Liver (tissue), 9 donors: ENCODE results near the gene NAP1L4. TPM values are rescaled to one million over a fixed set of nuclear protein-coding genes. Genes with fewer than 3 reads are reported as not detected.

Experiments used
- DNase-seq: peaks from one replicate; pipeline ENCODE4 v3.0.0-alpha.2; 2017; ENCODE audit warnings: low spot score
- H3K27ac ChIP-seq, 2 donors: one replicate each; pipeline ENCODE4 v1.7.0; 2013; ENCODE audit warnings: inconsistent platforms in 2 of 2, low read length in 2 of 2, control low read depth in 1 of 2, low read depth in 1 of 2, mild to moderate bottlenecking in 1 of 2
- H3K27me3 ChIP-seq, 4 donors: one replicate each; pipeline versions ENCODE4 v1.6.1 to v1.7.0; 2013; ENCODE audit warnings: low read length in 3 of 4, inconsistent platforms in 1 of 4, mild to moderate bottlenecking in 1 of 4, moderate library complexity in 1 of 4; ENCODE audit not compliant: control insufficient read depth in 4 of 4, insufficient read depth in 4 of 4
- H3K36me3 ChIP-seq, 4 donors: one replicate each; pipeline versions ENCODE4 v1.6.1 to v1.7.0; 2013; ENCODE audit warnings: low read length in 3 of 4, mild to moderate bottlenecking in 3 of 4, low read depth in 1 of 4, moderate library complexity in 1 of 4; ENCODE audit not compliant: control insufficient read depth in 4 of 4, insufficient read depth in 3 of 4
- H3K4me1 ChIP-seq, 4 donors: one replicate each; pipeline versions ENCODE4 v1.6.1 to v1.7.0; 2013; ENCODE audit warnings: low read length in 3 of 4, mild to moderate bottlenecking in 3 of 4, moderate library complexity in 1 of 4; ENCODE audit not compliant: control insufficient read depth in 4 of 4, insufficient read depth in 4 of 4
- H3K4me3 ChIP-seq, 3 donors: one replicate each; pipeline versions ENCODE4 v1.6.1 to v1.7.0; 2013; ENCODE audit warnings: low read length in 3 of 3, control low read depth in 1 of 3, low read depth in 1 of 3, mild to moderate bottlenecking in 1 of 3
- H3K9ac ChIP-seq, 2 donors: one replicate each; pipeline ENCODE4 v1.7.0; 2013; ENCODE audit warnings: low read length in 2 of 2, mild to moderate bottlenecking in 2 of 2, moderate library complexity in 2 of 2, control low read depth in 1 of 2, low read depth in 1 of 2
- H3K9me3 ChIP-seq, 4 donors: one replicate each; pipeline versions ENCODE4 v1.6.1 to v1.7.0; 2013; ENCODE audit warnings: low read length in 3 of 4; ENCODE audit not compliant: control insufficient read depth in 4 of 4
- CTCF ChIP-seq: fragments of 150-350 bp; IDR thresholded peaks from 2 replicates; pipeline ENCODE4 v1.5.1; 2017; ENCODE audit warnings: improper control_type of control experiment, low read depth, low read length; ENCODE audit not compliant: missing input control
- EGR1 ChIP-seq, 2 donors: IDR thresholded peaks; 2 replicates each; pipeline ENCODE4 v1.6.1; 2016 to 2018; ENCODE audit warnings: antibody characterized with exemption in 2 of 2, low read depth in 2 of 2
- FOXA1 ChIP-seq: IDR thresholded peaks from 2 replicates; pipeline ENCODE4 v1.6.1; 2016; ENCODE audit warnings: antibody characterized with exemption
- FOXA2 ChIP-seq: IDR thresholded peaks from 2 replicates; pipeline ENCODE4 v1.6.1; 2016; ENCODE audit warnings: antibody characterized with exemption
- GABPA ChIP-seq, 2 donors: IDR thresholded peaks in 1 of 2; conservative IDR thresholded peaks in 1 of 2; 2 replicates each; pipeline ENCODE4 v1.6.1; 2016; ENCODE audit warnings: antibody characterized with exemption in 2 of 2, mild to moderate bottlenecking in 1 of 2, moderate library complexity in 1 of 2
- HNF4A ChIP-seq, 2 donors: conservative IDR thresholded peaks; 2 replicates each; pipeline ENCODE4 v1.6.1; 2016; ENCODE audit warnings: antibody characterized with exemption in 2 of 2, mild to moderate bottlenecking in 2 of 2
- HNF4G ChIP-seq: IDR thresholded peaks from 2 replicates; pipeline ENCODE4 v1.6.1; 2016; ENCODE audit warnings: antibody characterized with exemption
- JUND ChIP-seq, 2 donors: IDR thresholded peaks; 2 replicates each; pipeline ENCODE4 v1.6.1; 2016; ENCODE audit warnings: antibody characterized with exemption in 2 of 2
- MAX ChIP-seq: IDR thresholded peaks from 2 replicates; pipeline ENCODE4 v1.6.1; 2016; ENCODE audit warnings: antibody characterized with exemption
- NR2F2 ChIP-seq: IDR thresholded peaks from 2 replicates; pipeline ENCODE4 v1.6.1; 2016; ENCODE audit warnings: antibody characterized with exemption
- RAD21 ChIP-seq, 2 donors: IDR thresholded peaks; 2 replicates each; pipeline ENCODE4 v1.6.1; 2016; ENCODE audit warnings: antibody characterized with exemption in 2 of 2, mild to moderate bottlenecking in 2 of 2
- RXRA ChIP-seq, 2 donors: IDR thresholded peaks; 2 replicates each; pipeline ENCODE4 v1.6.1; 2017 to 2018; ENCODE audit warnings: antibody characterized with exemption in 2 of 2, mild to moderate bottlenecking in 1 of 2
- SP1 ChIP-seq: IDR thresholded peaks from 2 replicates; pipeline ENCODE4 v1.6.1; 2018; ENCODE audit warnings: antibody characterized with exemption, mild to moderate bottlenecking
- TAF1 ChIP-seq: conservative IDR thresholded peaks from 2 replicates; pipeline ENCODE4 v1.6.1; 2016; ENCODE audit warnings: antibody characterized with exemption, mild to moderate bottlenecking
- YY1 ChIP-seq: IDR thresholded peaks from 2 replicates; pipeline ENCODE4 v1.6.1; 2016; ENCODE audit warnings: antibody characterized with exemption, mild to moderate bottlenecking
- WGBS: extraction: QIAGEN DNeasy Blood & Tissue Kit; methylation state at CpG from one replicate; pipeline ENCODE4 v1.1.7; 2013; 5-methylcytosine and 5-hydroxymethylcytosine counted together
- polyA plus RNA-seq, 2 donors: library from polyadenylated mRNA; stranded (reverse) in 1 of 2; unstranded in 1 of 2; fragments of 200-250 nt in 1 of 2; fragments of >200 nt in 1 of 2; fragmentation: Nextera tagmentation in 1 of 2; extraction: Ambion mirVana in 1 of 2; gene quantifications; one replicate each; pipeline versions ENCODE4 v1.2.1 to v1.2.3, GENCODE V29; 2013 to 2015
- total RNA-seq, 2 donors: library from RNA; depleted of rRNA; stranded (reverse); fragments of >200 nt; gene quantifications; one replicate each; pipeline ENCODE4 v1.2.3, GENCODE V29; 2014
- TF ChIP-seq, protein P1 (sequence below): IDR thresholded peaks from 2 replicates; pipeline ENCODE4 v1.6.1; 2016; ENCODE audit warnings: antibody characterized with exemption
- TF ChIP-seq, protein P2 (sequence below): IDR thresholded peaks from 2 replicates; pipeline ENCODE4 v1.6.1; 2016; ENCODE audit warnings: antibody characterized with exemption
- TF ChIP-seq, protein P3 (sequence below): IDR thresholded peaks from 2 replicates; pipeline ENCODE4 v1.6.1; 2016; ENCODE audit warnings: antibody characterized with exemption, mild to moderate bottlenecking
- donor health status: healthy.
- donor health status: healthy.
- donor health status: healthy.
- donor health status: healthy.
- donor health status: healthy.

NAP1L4 gene
- total and polyA plus RNA-seq, 4 donors, result 33.2 to 110 (median 46.7) TPM

DNA sequence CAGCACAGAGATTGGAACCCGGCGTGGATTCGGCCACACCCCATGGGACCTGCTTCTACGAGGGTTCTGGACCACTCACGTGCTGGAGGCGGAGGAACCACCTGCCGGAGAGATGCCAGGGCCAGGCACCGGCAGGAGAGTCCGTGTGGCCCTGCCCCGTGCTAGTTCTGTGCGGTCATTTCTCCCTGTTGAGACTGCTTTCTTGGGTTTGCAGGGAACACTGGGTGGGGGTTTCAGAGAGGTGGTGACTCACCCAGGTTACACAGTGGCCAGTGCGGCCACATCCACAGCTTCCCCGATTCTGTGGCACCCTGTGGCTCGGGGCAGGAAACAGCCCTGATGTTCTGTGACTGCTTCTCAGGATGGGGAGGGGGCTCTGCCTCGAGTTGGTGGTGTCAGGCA is 59.3 kb downstream of the NAP1L4 start:
- TF ChIP-seq EGR1 (IDR thresholded peaks at IDR 0.05; ENCODE audit: low read depth in 2 of 2) (no peak), RXRA (IDR thresholded peaks at IDR 0.05) (no peak), RAD21 (IDR thresholded peaks at IDR 0.05) (no peak), CTCF (no peak), HNF4G (no peak), SP1 (no peak), MAX (no peak), FOXA1 (no peak), FOXA2 (no peak), JUND (IDR thresholded peaks at IDR 0.05) (no peak), TAF1 (no peak), GABPA (IDR thresholded peaks at IDR 0.05 in 1 of 2, conservative IDR thresholded peaks at IDR 0.05 in 1 of 2) (no peak), HNF4A (conservative IDR thresholded peaks at IDR 0.05) (no peak), YY1 (no peak), NR2F2 (no peak)
- TF ChIP-seq, protein P1, sequence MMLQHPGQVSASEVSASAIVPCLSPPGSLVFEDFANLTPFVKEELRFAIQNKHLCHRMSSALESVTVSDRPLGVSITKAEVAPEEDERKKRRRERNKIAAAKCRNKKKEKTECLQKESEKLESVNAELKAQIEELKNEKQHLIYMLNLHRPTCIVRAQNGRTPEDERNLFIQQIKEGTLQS, result no peak
- TF ChIP-seq, protein P2, sequence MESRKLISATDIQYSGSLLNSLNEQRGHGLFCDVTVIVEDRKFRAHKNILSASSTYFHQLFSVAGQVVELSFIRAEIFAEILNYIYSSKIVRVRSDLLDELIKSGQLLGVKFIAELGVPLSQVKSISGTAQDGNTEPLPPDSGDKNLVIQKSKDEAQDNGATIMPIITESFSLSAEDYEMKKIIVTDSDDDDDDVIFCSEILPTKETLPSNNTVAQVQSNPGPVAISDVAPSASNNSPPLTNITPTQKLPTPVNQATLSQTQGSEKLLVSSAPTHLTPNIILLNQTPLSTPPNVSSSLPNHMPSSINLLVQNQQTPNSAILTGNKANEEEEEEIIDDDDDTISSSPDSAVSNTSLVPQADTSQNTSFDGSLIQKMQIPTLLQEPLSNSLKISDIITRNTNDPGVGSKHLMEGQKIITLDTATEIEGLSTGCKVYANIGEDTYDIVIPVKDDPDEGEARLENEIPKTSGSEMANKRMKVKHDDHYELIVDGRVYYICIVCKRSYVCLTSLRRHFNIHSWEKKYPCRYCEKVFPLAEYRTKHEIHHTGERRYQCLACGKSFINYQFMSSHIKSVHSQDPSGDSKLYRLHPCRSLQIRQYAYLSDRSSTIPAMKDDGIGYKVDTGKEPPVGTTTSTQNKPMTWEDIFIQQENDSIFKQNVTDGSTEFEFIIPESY, result no peak
- TF ChIP-seq, protein P3, sequence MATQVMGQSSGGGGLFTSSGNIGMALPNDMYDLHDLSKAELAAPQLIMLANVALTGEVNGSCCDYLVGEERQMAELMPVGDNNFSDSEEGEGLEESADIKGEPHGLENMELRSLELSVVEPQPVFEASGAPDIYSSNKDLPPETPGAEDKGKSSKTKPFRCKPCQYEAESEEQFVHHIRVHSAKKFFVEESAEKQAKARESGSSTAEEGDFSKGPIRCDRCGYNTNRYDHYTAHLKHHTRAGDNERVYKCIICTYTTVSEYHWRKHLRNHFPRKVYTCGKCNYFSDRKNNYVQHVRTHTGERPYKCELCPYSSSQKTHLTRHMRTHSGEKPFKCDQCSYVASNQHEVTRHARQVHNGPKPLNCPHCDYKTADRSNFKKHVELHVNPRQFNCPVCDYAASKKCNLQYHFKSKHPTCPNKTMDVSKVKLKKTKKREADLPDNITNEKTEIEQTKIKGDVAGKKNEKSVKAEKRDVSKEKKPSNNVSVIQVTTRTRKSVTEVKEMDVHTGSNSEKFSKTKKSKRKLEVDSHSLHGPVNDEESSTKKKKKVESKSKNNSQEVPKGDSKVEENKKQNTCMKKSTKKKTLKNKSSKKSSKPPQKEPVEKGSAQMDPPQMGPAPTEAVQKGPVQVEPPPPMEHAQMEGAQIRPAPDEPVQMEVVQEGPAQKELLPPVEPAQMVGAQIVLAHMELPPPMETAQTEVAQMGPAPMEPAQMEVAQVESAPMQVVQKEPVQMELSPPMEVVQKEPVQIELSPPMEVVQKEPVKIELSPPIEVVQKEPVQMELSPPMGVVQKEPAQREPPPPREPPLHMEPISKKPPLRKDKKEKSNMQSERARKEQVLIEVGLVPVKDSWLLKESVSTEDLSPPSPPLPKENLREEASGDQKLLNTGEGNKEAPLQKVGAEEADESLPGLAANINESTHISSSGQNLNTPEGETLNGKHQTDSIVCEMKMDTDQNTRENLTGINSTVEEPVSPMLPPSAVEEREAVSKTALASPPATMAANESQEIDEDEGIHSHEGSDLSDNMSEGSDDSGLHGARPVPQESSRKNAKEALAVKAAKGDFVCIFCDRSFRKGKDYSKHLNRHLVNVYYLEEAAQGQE, result no peak
- 72% methylated on average over 15 of the region's 15 CpGs for WGBS
- Histone ChIP-seq H3K36me3 (no peaks in the 10 kb centered on the region), H3K4me1 (peaks cover 11 to 23% (median 18%) of the 10 kb centered on the region in 4 donors), H3K9me3 (peaks cover 2 to 5% (median 4%) of the 10 kb centered on the region in 4 donors), H3K27me3 (no peaks in the 10 kb centered on the region), H3K9ac (peak overlapping the region in 1 of 2 donors; percentile 17), H3K27ac (no peak overlapping the region), H3K4me3 (no peak overlapping the region)
- DNase-seq, result no peak
